Smooth muscle cell of the brain vasculature (primary cell): Measurements from ENCODE around the gene GABRE.

Source experiments
- DNase-seq: peaks from one replicate; pipeline ENCODE4 v3.0.0-alpha.2; 2012; ENCODE audit warnings: low read depth, low spot score

Gene GABRE, protein sequence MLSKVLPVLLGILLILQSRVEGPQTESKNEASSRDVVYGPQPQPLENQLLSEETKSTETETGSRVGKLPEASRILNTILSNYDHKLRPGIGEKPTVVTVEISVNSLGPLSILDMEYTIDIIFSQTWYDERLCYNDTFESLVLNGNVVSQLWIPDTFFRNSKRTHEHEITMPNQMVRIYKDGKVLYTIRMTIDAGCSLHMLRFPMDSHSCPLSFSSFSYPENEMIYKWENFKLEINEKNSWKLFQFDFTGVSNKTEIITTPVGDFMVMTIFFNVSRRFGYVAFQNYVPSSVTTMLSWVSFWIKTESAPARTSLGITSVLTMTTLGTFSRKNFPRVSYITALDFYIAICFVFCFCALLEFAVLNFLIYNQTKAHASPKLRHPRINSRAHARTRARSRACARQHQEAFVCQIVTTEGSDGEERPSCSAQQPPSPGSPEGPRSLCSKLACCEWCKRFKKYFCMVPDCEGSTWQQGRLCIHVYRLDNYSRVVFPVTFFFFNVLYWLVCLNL

DNA sequence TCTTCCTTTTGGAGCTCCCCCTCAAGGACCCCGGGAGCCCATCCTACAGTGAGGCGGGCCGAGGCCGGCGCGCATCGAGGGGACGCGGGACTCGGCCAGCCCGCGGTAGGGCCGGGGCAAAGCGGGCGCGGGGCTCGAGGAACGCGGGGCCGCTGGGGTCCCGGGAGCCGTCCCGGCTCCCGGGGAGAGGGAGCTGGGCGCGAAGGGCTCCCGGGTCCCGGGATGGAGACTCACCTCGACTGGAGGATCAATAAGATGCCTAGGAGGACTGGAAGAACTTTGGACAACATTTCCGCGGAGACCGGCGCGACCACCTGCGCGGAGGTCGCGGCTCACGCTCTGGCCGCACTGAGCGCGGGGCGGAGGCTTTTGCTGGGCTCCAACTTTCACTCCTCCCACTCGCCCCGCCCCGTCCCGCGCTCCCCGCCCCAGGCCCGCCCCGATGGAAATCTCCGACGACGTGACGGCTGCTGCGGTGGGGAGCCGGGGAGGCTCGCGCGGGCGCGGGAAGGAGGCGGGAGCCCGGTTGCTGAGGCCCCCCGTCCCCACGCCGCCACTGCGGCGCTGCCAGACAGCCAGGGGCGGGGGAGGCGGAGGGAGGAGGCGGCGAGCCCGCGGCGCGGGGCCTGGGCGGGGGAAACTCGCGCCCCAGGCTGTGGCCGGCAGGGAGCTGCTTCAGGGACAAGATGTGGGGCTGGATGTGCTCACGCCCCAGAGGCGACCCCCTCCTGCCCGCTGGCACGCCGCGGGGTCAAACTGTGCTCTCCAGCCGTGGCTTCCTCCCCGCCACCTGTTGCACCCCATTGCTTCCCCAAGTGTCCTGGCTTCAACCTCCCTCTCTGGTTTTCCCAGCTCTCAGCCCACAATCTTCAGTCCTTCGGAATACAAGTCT lies at the start of gene GABRE:
Gene GABRE (minus strand): TSS at position 341 of the 892 bp plus-strand sequence. CDS start 51 bp downstream, at position 290.
- no peak for DNase-seq

DNA sequence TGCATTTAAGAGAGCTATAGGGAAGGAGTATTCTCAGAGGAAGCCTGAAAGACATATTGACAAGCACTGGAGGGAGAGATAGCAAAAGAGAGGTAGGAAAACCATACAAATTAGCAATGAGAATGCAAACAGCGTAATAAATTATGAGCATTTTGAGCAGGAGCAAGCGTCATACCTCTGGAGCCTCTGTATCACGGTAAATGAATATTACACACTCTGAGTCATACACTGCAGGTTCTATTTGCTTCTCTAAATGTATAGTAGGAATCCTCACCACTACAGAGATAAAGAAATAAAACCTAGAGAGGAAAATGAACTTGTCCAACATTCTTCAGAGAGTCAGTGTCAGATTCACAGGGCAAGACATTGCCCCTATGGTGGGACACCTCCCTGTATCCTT lies 46.4 kb upstream of the GABRE start:
- no peak for DNase-seq

DNA sequence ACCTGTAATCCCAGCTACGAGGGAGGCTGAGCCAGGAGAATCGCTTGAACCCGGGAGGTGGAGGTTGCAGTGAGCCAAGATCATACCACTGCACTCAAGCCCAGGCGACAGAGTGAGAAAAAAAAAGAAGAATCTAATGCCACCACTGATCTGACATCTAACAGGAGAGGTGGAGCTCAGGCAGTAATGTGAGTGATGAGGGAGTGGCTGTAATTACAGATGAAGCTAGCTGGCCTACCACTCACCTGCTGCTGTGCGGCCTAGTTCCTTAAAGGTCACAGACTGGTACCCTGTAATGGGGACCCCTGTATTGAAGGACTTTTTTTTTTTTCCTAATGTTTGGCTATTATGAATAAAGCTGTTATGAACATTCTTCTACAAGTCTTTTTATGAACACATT lies 25.3 kb upstream of the GABRE start:
- no peak for DNase-seq

DNA sequence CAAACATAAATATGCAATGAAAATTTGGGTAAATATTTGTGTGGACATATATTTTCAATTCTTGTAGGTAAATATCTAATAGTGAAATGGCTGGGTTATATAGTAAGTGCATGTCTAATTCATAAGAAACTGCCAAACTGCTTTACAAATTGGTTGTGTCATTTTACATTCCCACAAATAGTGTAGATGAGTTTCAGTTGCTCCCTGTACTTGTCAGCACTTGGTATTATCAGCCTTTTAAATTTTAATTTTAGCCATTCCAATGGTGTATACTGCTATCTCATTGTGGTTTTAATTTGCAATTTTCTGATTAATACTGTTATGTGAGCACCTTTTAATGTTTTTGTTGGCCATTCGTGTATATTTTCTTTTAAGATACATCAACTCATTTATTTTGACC lies 23.1 kb upstream of the GABRE start:
- no peak for DNase-seq

DNA sequence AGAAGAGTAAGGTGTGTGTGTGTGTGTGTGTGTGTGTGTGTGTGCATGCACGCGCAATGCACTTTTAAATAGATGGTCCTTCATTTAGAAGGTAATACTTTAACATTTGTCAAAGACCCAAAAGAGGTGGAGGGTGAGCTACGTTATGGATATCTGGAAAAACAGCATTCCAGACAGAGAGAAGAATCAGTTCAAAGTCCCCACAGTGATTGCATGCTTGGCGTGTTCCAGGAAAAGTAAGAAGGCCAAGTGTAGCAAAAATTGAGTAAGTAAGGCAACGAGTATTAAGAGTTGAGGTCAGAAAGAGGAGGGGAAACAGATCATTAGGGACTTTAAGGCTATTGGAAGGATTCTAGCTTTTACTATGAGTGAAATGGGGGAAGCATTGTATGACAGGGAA lies 21.9 kb upstream of the GABRE start:
- DNase-seq: no peak

DNA sequence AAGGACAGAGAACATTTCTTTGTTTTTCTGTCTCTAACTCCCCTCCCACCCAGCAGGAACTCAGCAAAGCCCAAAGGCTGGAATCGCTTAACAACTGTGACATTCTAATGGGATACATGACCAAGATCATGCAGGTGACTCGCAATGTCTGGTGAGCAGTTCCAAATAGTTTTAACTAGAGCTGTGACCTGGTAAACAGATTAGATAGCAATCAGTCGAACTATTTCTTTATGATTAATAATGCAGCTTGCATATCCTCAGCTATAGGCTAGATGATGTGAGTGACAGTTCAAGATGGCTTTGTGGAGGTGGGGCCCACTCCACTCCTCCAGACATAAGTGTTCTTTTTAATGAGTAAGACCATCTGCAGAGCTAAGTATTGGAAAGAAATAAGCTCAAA lies 20.0 kb upstream of the GABRE start:
- DNase-seq: no peak

DNA sequence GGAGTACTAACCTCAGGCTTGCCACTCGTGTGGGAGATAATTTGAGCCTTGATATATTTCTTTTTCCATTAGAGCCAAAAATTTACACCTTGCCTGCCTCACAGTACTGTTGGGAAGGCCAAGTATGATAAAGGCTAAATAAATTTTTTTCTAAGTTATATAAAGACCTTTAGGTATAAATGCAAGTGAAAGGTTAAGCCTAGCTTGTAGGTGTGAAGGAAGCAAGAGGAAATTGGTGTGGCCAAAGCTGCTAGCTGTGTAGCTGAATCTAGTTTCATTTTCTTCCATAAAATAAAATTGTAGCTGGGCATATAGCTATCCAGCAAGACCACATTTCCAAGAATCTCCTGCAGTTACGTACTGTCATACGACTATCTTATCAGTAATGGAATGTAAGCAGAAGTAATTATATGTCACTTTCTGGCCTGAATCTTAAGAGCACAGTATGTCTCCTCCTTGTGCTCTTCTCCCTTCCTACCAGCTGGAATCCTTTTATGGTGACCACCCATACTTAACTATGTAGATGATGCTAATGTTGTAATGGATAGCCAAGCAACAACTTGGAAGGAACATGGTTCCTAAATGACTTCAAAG lies 14.3 kb upstream of the GABRE start:
- no peak for DNase-seq

DNA sequence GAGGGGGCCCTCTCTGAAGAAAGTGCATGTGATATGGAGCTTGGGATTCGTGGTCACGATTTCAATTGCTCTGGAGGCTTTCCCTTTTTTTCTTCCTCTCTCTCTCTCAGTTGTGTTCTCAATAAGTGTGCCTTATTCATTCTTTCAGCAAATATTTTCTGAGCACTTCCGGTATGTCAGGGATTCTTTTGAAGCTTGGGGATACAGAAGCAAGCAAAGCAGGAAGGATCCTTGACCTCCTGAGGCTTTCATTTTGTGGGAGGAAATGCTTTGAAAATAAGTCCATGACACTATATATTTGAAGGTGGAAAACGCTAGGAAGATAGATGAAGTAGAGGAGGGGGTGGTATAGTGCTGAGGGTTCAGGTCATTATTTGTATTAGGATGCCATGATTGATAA lies 12.6 kb upstream of the GABRE start:
- no peak for DNase-seq

DNA sequence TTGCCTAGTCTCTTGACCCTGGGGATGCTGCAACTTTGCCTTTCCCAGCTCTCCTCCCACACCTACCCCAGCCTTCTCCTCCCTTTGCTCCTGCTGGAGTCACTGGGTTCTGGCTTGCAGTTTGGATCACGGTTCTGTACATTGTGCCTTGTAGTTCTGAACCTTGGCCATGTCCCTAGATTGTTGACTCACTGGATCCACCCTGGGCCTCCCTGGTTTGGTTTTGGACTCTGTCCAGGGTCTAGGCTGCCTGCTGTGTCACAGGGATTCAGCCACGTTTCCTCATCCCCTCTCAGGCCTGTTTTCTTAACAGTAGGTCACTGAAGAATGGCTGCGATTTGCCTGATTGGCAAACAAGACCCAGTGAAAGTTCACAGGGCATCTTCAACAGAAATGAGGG lies 11.5 kb upstream of the GABRE start:
- DNase-seq: no peak

DNA sequence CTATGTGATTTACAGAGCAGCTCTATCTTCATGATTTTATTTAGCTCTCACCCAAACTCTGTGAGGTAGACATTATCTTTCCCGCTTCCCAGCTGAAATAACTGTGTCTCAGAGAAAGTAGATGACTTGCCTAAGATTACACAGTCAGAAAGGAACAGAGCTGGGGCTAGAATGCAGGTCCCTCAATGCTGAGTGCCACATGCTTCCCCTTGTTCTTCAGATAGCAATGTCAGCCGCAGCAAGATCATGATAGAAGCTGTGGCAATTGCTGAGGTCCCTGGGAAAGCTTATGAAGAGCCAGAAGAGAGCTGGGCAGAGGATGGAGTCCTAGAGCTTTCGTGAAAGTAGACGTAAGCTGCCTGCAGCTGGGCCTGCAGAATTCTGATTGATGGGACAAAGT lies 11.1 kb upstream of the GABRE start:
- DNase-seq: no peak

DNA sequence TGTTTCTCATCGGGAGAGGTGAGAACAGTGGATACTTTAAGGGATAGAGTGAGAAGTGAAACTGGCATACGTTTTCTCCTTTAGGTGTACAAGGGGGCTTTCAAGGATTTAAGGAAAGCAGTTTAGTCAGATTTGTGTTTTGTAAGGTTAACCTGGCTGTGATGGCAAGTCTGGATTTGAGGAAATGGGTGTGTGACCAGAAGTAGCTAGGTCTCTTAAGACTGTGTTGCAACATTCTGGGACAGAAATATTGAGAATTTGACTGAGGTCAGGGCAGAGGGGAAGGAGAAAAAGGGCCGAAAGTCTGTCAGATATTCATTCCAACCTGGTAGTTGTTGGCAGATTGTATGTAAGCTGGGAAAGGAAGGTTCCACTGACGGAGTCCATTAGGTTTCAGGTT lies 10.4 kb upstream of the GABRE start:
- DNase-seq: no peak

DNA sequence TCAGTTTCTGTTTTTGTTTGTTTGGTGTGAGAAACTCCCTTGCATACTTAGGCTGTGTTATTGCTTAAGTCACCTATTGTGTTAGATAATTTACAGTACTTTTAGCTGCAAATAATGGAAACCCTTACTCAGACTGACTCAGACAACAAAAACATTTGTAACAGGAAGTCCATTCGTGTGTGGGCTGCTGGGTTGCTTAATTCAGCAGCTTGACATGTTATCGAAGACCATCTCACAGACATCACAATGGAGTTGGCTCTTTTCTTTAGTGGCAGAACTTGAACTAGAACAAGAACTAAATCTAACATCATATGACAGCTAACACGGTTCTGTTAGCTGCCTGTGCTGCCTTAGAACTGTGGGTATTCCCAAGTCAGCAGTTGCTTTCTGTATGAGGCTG lies 9.9 kb upstream of the GABRE start:
- DNase-seq: no peak

DNA sequence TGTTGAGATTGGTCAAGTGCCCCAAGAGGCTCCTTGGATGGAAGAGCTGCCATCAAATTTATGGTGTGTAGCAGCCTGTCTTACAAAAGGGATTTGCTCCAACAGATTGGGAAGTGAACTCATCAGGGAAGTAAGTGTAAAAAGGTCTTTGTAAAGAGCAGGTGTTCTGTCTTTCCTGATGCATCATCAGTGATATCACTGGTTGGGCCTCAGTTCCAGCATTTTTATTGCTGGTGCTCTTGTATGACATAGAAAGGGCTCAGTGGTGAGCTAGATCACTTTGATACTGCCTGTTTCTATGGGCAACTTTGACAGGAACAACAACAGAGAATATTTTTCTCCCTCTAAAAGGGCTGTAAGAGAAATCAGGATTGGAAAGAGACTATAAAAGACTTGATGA lies 8.7 kb upstream of the GABRE start:
- no peak for DNase-seq

DNA sequence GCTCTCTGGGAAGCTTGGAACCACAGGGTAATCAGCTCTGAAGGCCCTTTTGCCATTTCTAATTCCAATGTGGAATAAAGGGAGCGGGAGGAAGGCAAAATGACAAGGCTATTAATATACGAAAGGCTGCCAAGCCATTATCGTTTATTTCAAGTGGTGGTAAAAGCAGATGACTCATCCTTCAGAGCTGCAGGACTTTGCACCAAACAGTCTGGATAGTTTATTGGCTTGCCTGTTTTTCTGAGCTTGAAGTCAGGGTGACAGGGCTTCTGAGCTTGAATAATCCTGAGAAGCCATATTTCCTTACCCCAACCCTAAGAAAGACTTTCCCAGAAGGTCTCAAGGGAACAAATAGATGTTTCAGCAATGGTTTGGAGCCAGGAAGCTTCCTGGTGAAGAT lies 7.7 kb upstream of the GABRE start:
- DNase-seq: no peak

DNA sequence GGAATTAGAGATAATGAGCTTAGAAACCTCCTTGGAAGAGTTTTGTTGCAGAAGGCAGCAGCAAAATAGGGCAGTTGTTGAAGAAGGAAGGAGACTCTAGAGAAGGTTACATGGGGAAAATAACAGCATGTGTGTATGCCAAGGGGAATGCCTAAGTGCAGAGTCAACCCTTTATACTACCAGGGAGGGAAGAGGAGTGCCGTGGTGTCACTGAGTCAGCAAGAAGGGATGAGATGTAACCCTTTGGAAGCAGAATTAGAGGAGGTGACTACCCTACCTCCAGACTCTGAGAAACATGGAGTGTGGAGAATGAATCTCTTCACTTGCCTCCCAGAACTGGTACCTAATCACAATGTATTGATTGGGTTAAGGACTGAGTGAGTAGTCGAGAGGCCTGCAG lies 6.7 kb upstream of the GABRE start:
- DNase-seq: no peak

DNA sequence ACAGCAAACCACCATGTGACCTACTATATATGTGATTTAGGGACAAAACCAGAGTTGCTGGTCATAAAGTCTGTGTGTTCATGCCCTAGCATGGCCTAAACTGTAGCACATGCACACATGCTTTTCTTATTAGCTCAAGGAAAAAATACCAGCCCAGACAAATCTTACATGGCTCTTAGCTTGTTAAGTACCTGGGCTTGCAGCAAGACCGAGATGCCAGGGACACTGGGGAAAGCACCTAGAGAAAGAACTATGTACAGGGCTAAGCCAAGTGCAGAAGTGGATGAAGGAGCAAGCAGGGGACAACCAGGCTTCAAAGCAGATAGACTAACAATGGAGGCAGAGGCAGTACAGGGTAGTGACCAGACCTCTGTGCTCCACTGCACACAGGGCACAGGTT lies 3.4 kb upstream of the GABRE start:
- DNase-seq: no peak

DNA sequence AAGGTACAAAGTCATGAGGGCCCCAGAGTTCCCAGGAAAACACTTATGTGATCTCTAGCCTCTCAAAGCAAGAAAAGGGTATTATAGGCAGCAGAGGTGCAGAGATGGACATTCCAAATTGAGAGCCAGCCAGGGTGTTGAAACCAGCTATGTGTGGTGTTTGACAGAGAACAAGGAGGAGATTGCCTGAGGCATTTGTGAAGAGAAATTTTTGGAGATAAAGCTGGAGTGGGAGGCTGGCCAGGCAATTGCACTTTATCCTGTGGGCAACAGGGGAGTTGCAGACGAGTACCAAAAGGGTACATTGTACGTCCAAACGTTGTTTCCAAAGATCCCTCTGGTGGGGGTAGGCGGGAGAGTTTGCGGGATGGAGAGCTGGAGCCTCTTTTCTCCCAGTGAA lies 2.5 kb upstream of the GABRE start:
- DNase-seq: no peak

DNA sequence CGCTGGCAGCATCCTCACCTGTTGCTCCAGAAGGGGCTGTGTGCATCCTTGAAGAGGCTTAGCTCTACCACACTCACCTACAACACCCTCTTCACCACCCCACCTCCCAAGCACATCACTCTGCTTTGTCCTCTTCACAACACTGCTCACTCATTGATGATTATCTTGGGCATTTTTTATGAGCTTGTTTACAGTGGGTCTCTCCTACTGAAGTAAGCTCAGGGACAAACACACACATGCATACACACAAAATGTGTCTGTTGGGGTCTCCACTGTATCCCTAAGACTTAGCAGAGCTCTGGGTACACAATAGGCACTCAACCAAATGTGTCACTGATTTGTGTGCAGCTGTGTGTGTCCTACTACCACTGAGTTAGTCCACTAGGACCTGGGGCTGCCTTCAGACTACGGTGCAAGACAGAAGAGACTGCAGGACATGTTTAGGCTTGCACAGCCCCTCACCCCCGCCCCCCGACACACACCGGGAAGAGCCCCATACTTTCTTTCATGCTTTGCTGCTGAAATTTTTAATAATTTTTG lies 1.3 kb upstream of the GABRE start:
- DNase-seq: no peak

DNA sequence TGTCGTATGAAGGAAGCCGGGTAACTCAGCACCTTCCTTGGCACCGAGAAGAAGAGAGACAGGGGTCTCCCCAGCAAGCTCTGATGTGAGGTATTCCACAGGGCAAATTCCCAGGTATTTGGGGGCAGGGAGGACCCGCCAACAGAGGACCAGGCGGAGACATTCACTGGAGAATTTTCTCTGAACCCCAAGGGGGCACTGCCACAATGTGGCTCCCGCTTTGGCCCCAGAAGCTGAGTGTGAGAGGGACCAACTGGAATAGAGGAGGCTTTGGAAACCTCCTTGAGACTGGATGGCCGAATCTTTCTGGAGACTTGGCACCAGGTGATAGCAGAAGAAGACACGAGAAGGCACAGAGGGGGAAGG lies 735 bp upstream of the GABRE start:
- no peak for DNase-seq

DNA sequence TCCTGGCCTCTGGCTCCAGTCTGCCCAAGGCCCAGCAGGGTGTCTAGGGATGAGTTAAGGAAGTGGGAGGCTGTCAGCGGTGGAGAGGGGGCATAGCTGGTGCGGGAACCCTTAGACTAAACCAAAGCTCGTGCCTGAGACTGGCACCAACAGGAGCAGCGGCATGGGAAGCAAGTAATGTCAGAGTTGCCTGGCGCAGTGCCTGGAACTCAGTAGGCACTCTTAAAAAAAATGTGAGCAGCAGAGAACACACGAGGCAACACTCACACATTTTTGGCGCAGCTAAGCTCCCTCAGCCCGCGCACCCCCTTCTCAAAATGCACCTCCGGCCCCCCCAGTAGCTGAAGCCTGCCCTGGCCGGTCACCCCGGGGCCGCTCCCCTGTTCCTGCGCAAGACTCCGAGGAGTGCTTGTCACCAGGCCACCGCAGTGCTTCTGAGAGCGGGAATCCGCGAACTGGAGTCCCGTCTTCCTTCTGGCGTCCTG lies 583 bp downstream of the GABRE start:
- no peak for DNase-seq

DNA sequence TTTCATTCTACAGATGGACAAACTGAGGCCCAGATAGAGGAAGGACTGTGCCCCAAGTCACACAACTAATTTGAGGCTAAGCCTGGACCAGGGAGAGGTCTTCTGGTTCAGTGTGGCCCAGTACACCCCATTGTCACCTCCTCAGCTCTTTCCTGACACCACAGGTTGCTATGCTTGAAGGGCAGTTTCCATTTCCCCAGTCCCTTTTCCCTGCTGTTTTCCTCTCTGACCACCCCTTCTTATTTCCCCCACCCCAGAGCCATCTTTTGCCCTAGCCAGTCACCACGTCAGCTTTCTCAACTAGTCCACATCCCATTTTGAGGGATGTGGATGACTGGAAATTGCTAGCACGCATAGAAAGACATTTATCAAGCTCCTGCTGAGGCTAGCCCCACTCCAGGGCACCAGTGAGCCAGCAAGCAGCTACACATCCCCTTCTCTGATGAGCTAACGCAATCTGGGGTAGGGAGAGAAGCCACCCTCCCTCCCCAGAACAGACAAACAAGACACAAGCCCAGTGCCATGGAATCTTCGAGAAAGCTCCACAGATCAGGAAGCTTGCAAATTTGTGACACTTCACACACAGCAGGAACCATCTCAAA lies 1.3 kb downstream of the GABRE start:
- no peak for DNase-seq

DNA sequence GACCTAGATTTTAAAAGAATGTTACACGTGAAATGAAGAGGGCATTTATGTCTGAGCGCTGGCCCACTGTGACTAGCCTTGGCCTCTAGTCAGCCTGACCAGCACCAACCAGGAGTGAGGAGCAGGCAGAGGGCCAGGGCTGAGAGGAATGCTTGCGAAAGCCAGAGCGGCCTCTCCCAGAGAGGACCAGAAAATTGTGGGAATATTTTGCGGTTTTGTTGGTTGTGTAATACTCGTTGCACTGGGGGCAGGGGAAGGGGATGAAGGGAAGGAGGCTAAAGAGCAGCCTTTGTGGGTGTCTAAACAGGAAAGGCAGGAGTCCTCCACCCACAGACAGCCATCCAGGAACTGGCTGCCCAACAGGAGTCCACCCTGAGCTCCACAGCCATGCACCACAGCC lies 3.8 kb downstream of the GABRE start:
- DNase-seq: peak; percentile 62
